ENCODE data around the gene NNT. TPM values are rescaled to one million over a fixed set of nuclear protein-coding genes. Genes with fewer than 3 reads are reported as not detected.
A peak's percentile ranks its signal among the peaks of the same experiment; 100 is the strongest.

NNT gene
- total RNA-seq, 1 donor from 2014 or later = 67.3 TPM

GRCh38 chr5:43556857-43557542, 46.0 kb upstream of the NNT start, which contains the start of gene PAIP1:
PAIP1 (minus strand) TSS chr5:43557077; CDS start chr5:43556846, 231 bp downstream.
- Mint-ChIP-seq H3K4me1 (ENCODE audit: low read depth) (peaks cover 6% of the 10 kb centered on the region), H3K4me3 (ENCODE audit: low read depth) (peak within 1 kb of the TSS; percentile 86), H3K9me3 (ENCODE audit: low read depth) (no peaks in the 10 kb centered on the region), H3K27ac (peak within 1 kb of the TSS; percentile 100), H3K27me3 (no peaks in the 10 kb centered on the region), H3K36me3 (ENCODE audit: insufficient read depth) (peaks cover 2% of the 10 kb centered on the region)
- peak; percentile 71 for TF ChIP-seq CTCF (IDR thresholded peaks at IDR 0.05; ENCODE audit: unreplicated experiment)
- DNase-seq (ENCODE audit: low spot score, unreplicated experiment) = peak; percentile 85

GRCh38 chr5:43560128-43560527, 42.9 kb upstream of the NNT start:
- Mint-ChIP-seq H3K4me1 (ENCODE audit: low read depth) (peaks cover 5% of the 10 kb centered on the region), H3K27ac (no peak overlapping the region), H3K4me3 (ENCODE audit: low read depth) (no peak overlapping the region), H3K36me3 (ENCODE audit: insufficient read depth) (no peaks in the 10 kb centered on the region), H3K27me3 (no peaks in the 10 kb centered on the region), H3K9me3 (ENCODE audit: low read depth) (no peaks in the 10 kb centered on the region)
- no peak for TF ChIP-seq CTCF (IDR thresholded peaks at IDR 0.05; ENCODE audit: unreplicated experiment)
- DNase-seq (ENCODE audit: low spot score, unreplicated experiment) = no peak

GRCh38 chr5:43561356-43561755, 41.6 kb upstream of the NNT start:
- no peak for TF ChIP-seq CTCF (IDR thresholded peaks at IDR 0.05; ENCODE audit: unreplicated experiment)
- H3K27ac Mint-ChIP-seq = no peak overlapping the region
- no peaks in the 10 kb centered on the region for H3K36me3 Mint-ChIP-seq (ENCODE audit: insufficient read depth)
- no peaks in the 10 kb centered on the region for H3K9me3 Mint-ChIP-seq (ENCODE audit: low read depth)
- no peaks in the 10 kb centered on the region for H3K27me3 Mint-ChIP-seq
- H3K4me3 Mint-ChIP-seq (ENCODE audit: low read depth) = no peak overlapping the region
- no peak for DNase-seq (ENCODE audit: low spot score, unreplicated experiment)
- H3K4me1 Mint-ChIP-seq (ENCODE audit: low read depth) = peaks cover 2% of the 10 kb centered on the region

- peaks cover 2% of the 10 kb centered on the region for H3K4me1 Mint-ChIP-seq (ENCODE audit: low read depth)
- H3K27me3 Mint-ChIP-seq = no peaks in the 10 kb centered on the region
- H3K36me3 Mint-ChIP-seq (ENCODE audit: insufficient read depth) = no peaks in the 10 kb centered on the region
- DNase-seq (ENCODE audit: low spot score, unreplicated experiment) = no peak
- H3K4me3 Mint-ChIP-seq (ENCODE audit: low read depth) = no peak overlapping the region
- H3K27ac Mint-ChIP-seq = no peak overlapping the region
- no peak for TF ChIP-seq CTCF (IDR thresholded peaks at IDR 0.05; ENCODE audit: unreplicated experiment)
- H3K9me3 Mint-ChIP-seq (ENCODE audit: low read depth) = no peaks in the 10 kb centered on the region
Observed at GRCh38 chr5:43563321-43563720, 39.7 kb upstream of the NNT start.

GRCh38 chr5:43564289-43564850, 38.6 kb upstream of the NNT start:
- Mint-ChIP-seq H3K4me1 (ENCODE audit: low read depth) (peaks cover 2% of the 10 kb centered on the region), H3K27ac (no peak overlapping the region), H3K4me3 (ENCODE audit: low read depth) (no peak overlapping the region), H3K9me3 (ENCODE audit: low read depth) (no peaks in the 10 kb centered on the region), H3K36me3 (ENCODE audit: insufficient read depth) (no peaks in the 10 kb centered on the region), H3K27me3 (no peaks in the 10 kb centered on the region)
- TF ChIP-seq CTCF (IDR thresholded peaks at IDR 0.05; ENCODE audit: unreplicated experiment) = no peak
- no peak for DNase-seq (ENCODE audit: low spot score, unreplicated experiment)
